ENCODE data around the gene NID1.

Gene NID1

GRCh38 chr1:236064674-236065508, at the start of gene NID1:
TSS of gene NID1 (minus strand) at chr1:236065090. CDS start at chr1:236065079, 11 bp downstream.
- DNase-seq (ENCODE audit: low read depth) = peak; percentile 79

DNA sequence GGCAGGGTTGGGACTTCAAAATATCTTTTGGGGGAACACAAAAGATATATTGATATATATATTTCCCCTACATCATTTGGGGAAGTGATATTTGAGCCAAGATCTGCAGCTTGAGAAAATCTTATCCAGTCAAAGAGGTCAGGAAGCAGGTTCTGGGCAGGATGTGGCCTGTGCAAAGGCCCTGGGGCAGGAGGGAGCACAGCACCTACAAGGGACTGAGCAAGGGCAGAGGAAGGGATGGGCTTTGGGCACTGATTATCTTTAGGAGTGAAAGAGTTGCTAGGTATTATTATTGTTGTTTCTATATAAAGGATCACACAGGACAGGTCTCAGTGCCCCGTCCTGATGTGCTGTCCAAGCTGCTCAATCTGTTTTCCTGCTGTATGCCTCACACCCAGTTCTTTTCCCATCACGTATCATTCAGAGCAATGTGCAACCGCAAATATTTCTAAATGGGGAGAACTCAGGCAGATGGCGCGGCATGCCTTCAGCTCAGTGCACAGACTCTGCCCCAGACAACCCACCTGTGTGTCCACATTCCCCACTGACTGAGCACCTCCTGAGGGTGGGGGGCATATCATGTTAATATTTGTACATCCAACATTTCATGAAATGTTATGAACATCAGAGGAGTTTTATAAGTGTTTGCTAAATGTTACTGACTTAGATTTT, 49.3 kb upstream of the NID1 start:
- DNase-seq (ENCODE audit: low read depth) = no peak

DNA sequence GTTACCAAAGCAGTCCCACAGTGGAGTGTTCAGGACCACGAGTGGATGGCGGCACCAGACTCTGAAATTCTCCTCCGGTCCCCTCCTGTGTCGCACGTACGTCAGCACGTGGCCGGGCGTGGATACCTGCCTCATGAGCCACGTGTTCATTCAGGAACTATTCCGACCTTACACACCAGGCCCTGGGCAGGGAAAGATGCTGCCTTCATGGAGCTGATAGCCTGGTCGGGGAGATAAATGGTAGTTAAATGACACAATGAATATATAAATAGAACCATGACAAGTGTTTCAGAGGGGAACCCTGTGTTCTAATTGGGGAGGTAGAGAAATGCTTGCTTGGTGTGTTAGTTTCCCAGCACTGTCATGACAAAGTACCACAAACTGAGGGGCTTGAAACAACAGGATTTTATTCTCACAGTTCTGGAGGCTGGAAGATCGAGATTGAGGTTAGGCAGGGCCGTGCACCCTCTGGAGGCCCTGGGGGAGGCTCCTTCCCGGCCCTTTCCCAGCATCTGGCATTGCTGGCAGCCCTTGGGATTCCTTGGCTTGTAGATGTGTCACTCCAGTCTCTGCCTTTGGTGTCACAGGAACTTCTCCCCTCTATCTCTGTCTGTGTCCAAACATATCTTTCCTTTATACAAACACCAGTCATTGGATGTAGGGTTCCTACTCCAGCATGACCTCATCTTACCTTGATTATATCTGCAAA, 48.6 kb upstream of the NID1 start:
- no peak for DNase-seq (ENCODE audit: low read depth)

GRCh38 chr1:236112332-236112627, 47.4 kb upstream of the NID1 start:
- DNase-seq (ENCODE audit: low read depth) = no peak

- DNase-seq (ENCODE audit: low read depth) = no peak
Observed at GRCh38 chr1:236111527-236112331, 46.8 kb upstream of the NID1 start.

DNA sequence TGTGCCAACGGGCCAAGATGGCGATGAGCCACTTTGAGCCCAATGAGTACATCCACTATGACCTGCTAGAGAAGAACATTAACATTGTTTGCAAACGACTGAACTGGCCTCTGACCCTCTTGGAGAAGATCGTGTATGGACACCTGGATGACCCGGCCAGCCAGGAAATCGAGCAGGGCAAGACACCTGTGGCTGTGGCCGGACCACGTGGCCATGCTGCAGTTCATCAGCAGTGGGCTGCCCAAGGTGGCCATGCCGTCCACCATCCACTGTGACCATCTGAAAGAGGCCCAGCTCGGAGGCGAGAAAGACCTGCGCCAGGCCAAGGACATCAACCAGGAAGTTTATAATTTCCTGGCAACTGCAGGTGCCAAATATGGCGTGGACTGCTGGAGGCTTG, 45.2 kb upstream of the NID1 start:
- DNase-seq (ENCODE audit: low read depth) = no peak

- DNase-seq (ENCODE audit: low read depth) = no peak
Observed at GRCh38 chr1:236108027-236108648, 43.2 kb upstream of the NID1 start.

- no peak for DNase-seq (ENCODE audit: low read depth)
Observed at GRCh38 chr1:236107121-236107907, 42.4 kb upstream of the NID1 start.

GRCh38 chr1:236103646-236104218, 38.8 kb upstream of the NID1 start:
- DNase-seq (ENCODE audit: low read depth) = peak; percentile 35

GRCh38 chr1:236103059-236103458, 38.2 kb upstream of the NID1 start:
- no peak for DNase-seq (ENCODE audit: low read depth)

DNA sequence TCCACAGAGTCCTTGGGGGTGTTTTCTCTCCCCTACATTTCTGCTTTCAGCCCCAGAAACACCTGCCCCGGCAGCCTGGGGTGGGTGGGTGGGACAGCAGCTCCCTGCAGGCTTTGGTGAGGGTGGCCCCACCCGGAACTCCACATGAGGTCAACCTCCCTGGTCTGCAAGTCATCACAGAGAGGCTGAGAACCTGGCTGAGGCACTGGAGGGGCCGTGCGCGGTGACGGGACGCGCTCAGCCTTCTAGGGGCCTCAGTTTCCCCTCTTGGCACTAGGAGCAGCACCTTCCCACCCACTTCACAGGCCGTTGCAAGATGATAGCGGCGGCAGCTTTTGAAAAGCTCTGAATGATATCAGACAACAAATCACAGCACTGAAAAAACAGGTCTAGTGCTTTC, 37.7 kb upstream of the NID1 start:
- DNase-seq (ENCODE audit: low read depth) = no peak

GRCh38 chr1:236101233-236102200, 36.6 kb upstream of the NID1 start:
- DNase-seq (ENCODE audit: low read depth) = no peak

DNA sequence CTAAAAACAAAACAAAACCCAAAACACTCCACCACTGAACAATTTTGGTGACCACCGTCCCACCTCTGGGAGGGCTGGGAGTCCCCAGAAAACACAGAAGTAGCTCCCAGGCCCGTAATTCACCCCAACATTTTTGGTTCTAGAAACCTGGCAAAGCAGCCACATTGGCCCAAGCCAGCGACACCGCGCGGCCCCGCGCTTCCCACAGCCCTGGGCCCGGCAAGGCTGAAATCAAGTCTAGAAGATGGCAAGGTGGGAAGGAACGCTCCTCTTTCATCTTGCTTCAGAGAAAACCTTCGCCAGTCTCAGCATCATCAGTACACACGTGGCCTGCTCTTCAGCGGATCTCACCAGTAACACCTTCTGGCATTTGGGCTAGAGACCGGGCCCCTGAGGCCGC, 35.9 kb upstream of the NID1 start:
- DNase-seq (ENCODE audit: low read depth) = no peak

GRCh38 chr1:236099355-236099974, 34.6 kb upstream of the NID1 start:
- no peak for DNase-seq (ENCODE audit: low read depth)

- DNase-seq (ENCODE audit: low read depth) = no peak
Observed at GRCh38 chr1:236098267-236098666, 33.4 kb upstream of the NID1 start.

DNA sequence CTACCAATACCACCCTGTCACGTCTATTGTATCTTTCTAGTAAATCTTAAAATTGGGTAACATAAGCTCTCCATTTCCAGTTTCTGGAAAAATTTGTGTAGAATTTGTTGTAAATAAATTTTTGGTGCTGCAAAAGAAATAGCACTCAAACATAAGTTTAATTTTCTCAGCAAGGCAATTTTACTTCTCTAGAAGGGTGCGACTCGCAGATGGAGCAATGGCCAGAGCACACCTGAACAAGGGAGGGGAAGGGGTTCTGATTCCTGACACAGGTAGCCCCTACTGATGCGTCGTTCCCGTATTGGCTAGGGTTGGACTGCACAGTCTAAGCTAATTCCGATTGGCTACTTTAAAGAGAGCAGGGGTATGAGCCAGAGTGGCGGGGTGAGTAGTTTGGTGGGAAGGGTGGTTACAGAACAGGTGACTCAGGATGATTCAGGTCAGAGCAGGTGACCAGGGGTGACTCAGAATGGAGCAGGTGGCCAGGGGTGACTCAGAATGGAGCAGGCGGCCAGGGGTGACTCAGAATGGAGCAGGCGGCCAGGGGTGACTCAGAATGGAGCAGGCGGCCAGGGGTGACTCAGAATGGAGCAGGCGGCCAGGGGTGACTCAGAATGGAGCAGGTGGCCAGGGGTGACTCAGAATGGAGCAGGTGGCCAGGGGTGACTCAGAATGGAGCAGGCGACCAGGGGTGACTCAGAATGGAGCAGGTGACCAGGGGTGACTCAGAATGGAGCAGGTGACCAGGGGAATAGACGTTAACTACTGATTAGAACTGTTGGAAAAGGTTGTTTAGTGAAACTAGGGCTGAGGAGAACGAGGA, 32.0 kb upstream of the NID1 start:
- DNase-seq (ENCODE audit: low read depth) = peak; percentile 53

GRCh38 chr1:236095705-236096520, 31.0 kb upstream of the NID1 start:
- no peak for DNase-seq (ENCODE audit: low read depth)
